HuH-7.5 (cell line): ENCODE measurements around the gene OR2W3.

Experiments
- DNase-seq: peaks from one replicate; pipeline ENCODE4 v3.0.0; 2011; ENCODE audit warnings: low spot score

Gene OR2W3

GRCh38 chr1:247895163-247895637 is at the start of gene OR2W3:
TSS of gene OR2W3 (plus strand) at chr1:247895587. CDS start at chr1:247895587, 0 bp downstream.
- DNase-seq, result no peak

- no peak for DNase-seq
Observed at GRCh38 chr1:247845693-247846017, 49.7 kb upstream of the OR2W3 start.

- DNase-seq, result no peak
Observed at GRCh38 chr1:247848346-247848745, 47.0 kb upstream of the OR2W3 start.

GRCh38 chr1:247849616-247850015 is 45.8 kb upstream of the OR2W3 start:
- DNase-seq, result no peak

GRCh38 chr1:247854899-247855545 is 40.4 kb upstream of the OR2W3 start:
- no peak for DNase-seq

GRCh38 chr1:247855911-247856310 is 39.5 kb upstream of the OR2W3 start:
- no peak for DNase-seq

- no peak for DNase-seq
Observed at GRCh38 chr1:247857069-247857984, 38.1 kb upstream of the OR2W3 start, which contains the start of gene TRIM58. TSS of gene TRIM58 (plus strand) at chr1:247857187. CDS start at chr1:247857247, 60 bp downstream.

- DNase-seq, result no peak
Observed at GRCh38 chr1:247857985-247858619, 37.3 kb upstream of the OR2W3 start.

GRCh38 chr1:247862756-247863155 is 32.6 kb upstream of the OR2W3 start:
- no peak for DNase-seq

- DNase-seq, result no peak
Observed at GRCh38 chr1:247864644-247865043, 30.7 kb upstream of the OR2W3 start.

- no peak for DNase-seq
Observed at GRCh38 chr1:247865416-247865815, 30.0 kb upstream of the OR2W3 start.

- no peak for DNase-seq
Observed at GRCh38 chr1:247883346-247883745, 12.0 kb upstream of the OR2W3 start.

- no peak for DNase-seq
Observed at GRCh38 chr1:247884797-247885413, 10.5 kb upstream of the OR2W3 start.

GRCh38 chr1:247895976-247896375 is 589 bp downstream of the OR2W3 start:
- DNase-seq, result no peak

GRCh38 chr1:247904122-247904521 is 8.7 kb downstream of the OR2W3 start:
- no peak for DNase-seq

GRCh38 chr1:247905181-247905580 is 9.8 kb downstream of the OR2W3 start:
- no peak for DNase-seq

- DNase-seq, result no peak
Observed at GRCh38 chr1:247905910-247906503, 10.6 kb downstream of the OR2W3 start.

GRCh38 chr1:247906504-247907047 is 11.2 kb downstream of the OR2W3 start:
- DNase-seq, result no peak

GRCh38 chr1:247908766-247909165 is 13.4 kb downstream of the OR2W3 start:
- DNase-seq, result no peak

GRCh38 chr1:247913786-247914185 is 18.4 kb downstream of the OR2W3 start:
- no peak for DNase-seq

- DNase-seq, result no peak
Observed at GRCh38 chr1:247914941-247915662, 19.7 kb downstream of the OR2W3 start.
